Thyroid gland (tissue), 4 donors: ENCODE measurements around the gene OR52N5. TPM values are rescaled to one million over a fixed set of nuclear protein-coding genes. Genes with fewer than 3 reads are reported as not detected.

Experiments used
- DNase-seq, 2 donors: peaks; one replicate each; pipeline ENCODE4 v3.0.0-alpha.2; 2019
- H3K27ac ChIP-seq, 3 donors: fragments of 200-600 bp; sonication (generic); 1 replicate in 2 of 3; 2 replicates in 1 of 3; pipeline ENCODE4 v1.5.1; 2016 to 2019; ENCODE audit warnings: mild to moderate bottlenecking in 1 of 3, moderate library complexity in 1 of 3
- H3K27me3 ChIP-seq: fragments of 200-600 bp; sonication (generic); one replicate; pipeline ENCODE4 v1.5.1; 2019
- H3K36me3 ChIP-seq, 2 donors: fragments of 200-600 bp; sonication (generic); one replicate each; pipeline ENCODE4 v1.5.1; 2016 to 2019
- H3K4me1 ChIP-seq, 2 donors: fragments of 200-600 bp; sonication (generic); one replicate each; pipeline ENCODE4 v1.5.1; 2017 to 2019
- H3K4me3 ChIP-seq, 3 donors: fragments of 200-600 bp; sonication (generic); replicated peaks in 1 of 3; 1 replicate in 2 of 3; 2 replicates in 1 of 3; pipeline ENCODE4 v1.5.1; 2016; ENCODE audit warnings: mild to moderate bottlenecking in 1 of 3
- H3K9me3 ChIP-seq: fragments of 200-600 bp; sonication (generic); one replicate; pipeline ENCODE4 v1.5.1; 2017
- CTCF ChIP-seq, 6 experiments: fragments of 200-600 bp in 3 of 6; fragments of 450-650 bp in 3 of 6; sonication (generic) in 3 of 6; IDR thresholded peaks; one replicate each; pipeline ENCODE4 v1.5.1; 2016 to 2019; ENCODE audit warnings: antibody characterized with exemption in 6 of 6, mild to moderate bottlenecking in 2 of 6, inconsistent platforms in 1 of 6, moderate library complexity in 1 of 6
- POLR2A ChIP-seq, 2 donors: fragments of 450-650 bp; IDR thresholded peaks; one replicate each; pipeline ENCODE4 v1.6.1; 2017; ENCODE audit warnings: antibody characterized with exemption in 2 of 2, mild to moderate bottlenecking in 2 of 2, moderate library complexity in 1 of 2
- WGBS, 2 donors: methylation state at CpG; one replicate each; pipeline ENCODE4 v1.1.5; 2017; 5-methylcytosine and 5-hydroxymethylcytosine counted together
- intact Hi-C: fragments of 100-400 bp; cut with DNase I; formaldehyde crosslinking; loops from one replicate; pipeline ENCODE4 v1.15.1; 2023
- total RNA-seq, 4 donors: library from RNA; depleted of rRNA; stranded (reverse); fragments of >200 nt; gene quantifications; one replicate each; pipeline ENCODE4 v1.2.3, GENCODE V29; 2016

Gene OR52N5
- total RNA-seq, result not detected

GRCh38 chr11:5783255-5783654 is at the start of gene OR52N5:
Gene OR52N5, minus strand, starts transcription at chr11:5783355. Its CDS starts 4,721 bp downstream, at chr11:5778634.
- H3K4me3 ChIP-seq, result no peak within 1 kb of the TSS
- no peak within 1 kb of the TSS for H3K27ac ChIP-seq
- TF ChIP-seq POLR2A (IDR thresholded peaks at IDR 0.05), result no peak
- no peak for TF ChIP-seq CTCF (IDR thresholded peaks at IDR 0.05)
- DNase-seq, result no peak
- intact Hi-C loops, result no loop called here
- 43 to 67% methylated on average over 4 of the region's 4 CpGs for WGBS, 2 donors
- no peaks in the 10 kb centered on the region for H3K9me3 ChIP-seq
- no peaks in the 10 kb centered on the region for H3K27me3 ChIP-seq
- H3K36me3 ChIP-seq, result no peaks in the 10 kb centered on the region
- H3K4me1 ChIP-seq, result no peaks in the 10 kb centered on the region

- Histone ChIP-seq H3K36me3 (no peaks in the 10 kb centered on the region), H3K9me3 (no peaks in the 10 kb centered on the region), H3K4me1 (no peaks in the 10 kb centered on the region), H3K27ac (no peak overlapping the region), H3K4me3 (no peak overlapping the region), H3K27me3 (no peaks in the 10 kb centered on the region)
- intact Hi-C loops, result no loop called here
- no peak for DNase-seq
- 77 to 91% methylated on average over 6 of the region's 6 CpGs for WGBS, 2 donors
- no peak for TF ChIP-seq POLR2A (IDR thresholded peaks at IDR 0.05)
- no peak for TF ChIP-seq CTCF (IDR thresholded peaks at IDR 0.05)
Measured at GRCh38 chr11:5831196-5831829, 48.2 kb upstream of the OR52N5 start.

DNA sequence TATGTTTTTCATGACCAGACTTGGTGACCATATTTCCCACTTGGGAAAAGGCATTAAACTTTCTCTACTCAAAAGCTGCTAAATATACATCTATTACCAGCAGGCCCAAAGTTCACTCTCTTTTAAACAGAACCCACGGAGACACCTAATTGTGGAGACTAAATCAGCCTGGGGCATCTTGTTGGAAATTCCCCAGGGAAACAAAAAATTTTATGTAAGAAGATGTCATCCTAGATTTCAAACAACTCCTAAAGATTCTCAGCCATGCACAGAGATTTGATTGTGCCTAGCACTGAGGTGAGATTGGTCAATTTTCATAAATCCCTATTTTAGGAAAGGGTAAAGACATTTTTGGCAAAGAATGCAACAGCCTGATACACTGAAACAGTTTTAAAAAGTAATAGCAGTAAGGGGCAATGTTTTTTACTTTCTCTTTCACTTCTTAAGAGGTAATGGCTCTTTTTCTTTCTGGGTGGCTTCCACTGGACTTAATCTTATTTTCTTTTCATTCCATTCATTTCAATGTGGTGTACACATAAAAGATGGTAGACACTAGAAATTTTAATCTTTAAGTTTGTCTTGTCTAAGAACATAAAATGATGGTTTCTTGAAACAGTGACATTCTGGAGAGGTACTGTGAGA is 35.2 kb upstream of the OR52N5 start:
- Histone ChIP-seq H3K27me3 (no peaks in the 10 kb centered on the region), H3K4me1 (no peaks in the 10 kb centered on the region), H3K9me3 (no peaks in the 10 kb centered on the region), H3K36me3 (no peaks in the 10 kb centered on the region), H3K27ac (no peak overlapping the region), H3K4me3 (no peak overlapping the region)
- TF ChIP-seq CTCF (IDR thresholded peaks at IDR 0.05) (no peak), POLR2A (IDR thresholded peaks at IDR 0.05) (no peak)
- intact Hi-C loops, result no loop called here
- DNase-seq, result no peak
- WGBS, 2 donors, result 65 to 67% methylated on average over 1 of the region's 1 CpG

DNA sequence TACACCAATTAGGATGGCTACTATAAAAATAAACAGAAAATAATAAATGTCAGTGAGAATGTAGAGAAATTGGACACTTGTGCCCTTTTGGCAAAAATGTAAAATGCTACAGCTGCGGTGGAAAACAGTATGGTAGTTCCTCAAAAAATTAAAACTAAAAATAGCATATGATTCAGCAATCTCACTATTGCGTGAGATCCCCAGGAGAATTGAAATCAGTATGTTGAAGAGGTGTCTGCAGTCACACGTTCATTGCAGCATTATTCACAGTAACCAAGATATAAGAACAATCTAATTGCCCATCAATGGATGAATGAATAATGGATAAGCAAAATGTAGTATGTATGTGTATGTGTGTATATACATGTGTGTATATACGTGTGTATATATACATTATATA is 32.4 kb upstream of the OR52N5 start:
- no peak for TF ChIP-seq CTCF (IDR thresholded peaks at IDR 0.05)
- TF ChIP-seq POLR2A (IDR thresholded peaks at IDR 0.05), result no peak
- H3K27ac ChIP-seq, result no peak overlapping the region
- intact Hi-C loops, result no loop called here
- no peaks in the 10 kb centered on the region for H3K9me3 ChIP-seq
- H3K4me1 ChIP-seq, result no peaks in the 10 kb centered on the region
- no peaks in the 10 kb centered on the region for H3K36me3 ChIP-seq
- H3K4me3 ChIP-seq, result no peak overlapping the region
- DNase-seq, result no peak
- WGBS, 2 donors, result 61 to 67% methylated on average over 4 of the region's 4 CpGs
- H3K27me3 ChIP-seq, result no peaks in the 10 kb centered on the region
